ENCODE data around the gene IDI1. TPM values are rescaled to one million over a fixed set of nuclear protein-coding genes. Genes with fewer than 3 reads are reported as not detected.
A peak's percentile ranks its signal among the peaks of the same experiment; 100 is the strongest.
"Not testable (repeated sequence)": the region's sequence is repeated elsewhere in the genome, so short reads cannot be mapped to it uniquely, and the experiment has no call there.

The IDI1 gene
- total and polyA plus RNA-seq, 3 donors from 2014 or later: 36.9 to 52.1 (median 43.7) TPM

DNA sequence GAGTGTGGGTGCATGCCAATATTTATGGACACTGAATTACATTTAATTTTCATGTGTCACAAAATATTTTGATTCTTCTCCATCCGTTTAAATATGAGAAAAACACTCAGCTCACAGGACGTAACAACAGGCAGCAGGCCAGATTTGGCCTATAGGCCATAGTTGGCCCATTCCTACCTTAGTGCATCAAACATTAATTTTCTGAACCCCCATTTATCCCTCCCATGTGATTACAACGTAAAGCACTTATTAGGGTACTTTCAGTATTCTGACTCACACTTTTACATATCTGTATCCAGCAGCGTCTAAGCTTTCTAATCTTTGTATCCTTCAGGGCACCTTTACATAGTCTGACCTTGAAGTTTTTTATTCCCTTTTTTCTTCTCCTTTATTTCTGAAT is 4.0 kb downstream of the IDI1 start:
- TF ChIP-seq, protein P1, sequence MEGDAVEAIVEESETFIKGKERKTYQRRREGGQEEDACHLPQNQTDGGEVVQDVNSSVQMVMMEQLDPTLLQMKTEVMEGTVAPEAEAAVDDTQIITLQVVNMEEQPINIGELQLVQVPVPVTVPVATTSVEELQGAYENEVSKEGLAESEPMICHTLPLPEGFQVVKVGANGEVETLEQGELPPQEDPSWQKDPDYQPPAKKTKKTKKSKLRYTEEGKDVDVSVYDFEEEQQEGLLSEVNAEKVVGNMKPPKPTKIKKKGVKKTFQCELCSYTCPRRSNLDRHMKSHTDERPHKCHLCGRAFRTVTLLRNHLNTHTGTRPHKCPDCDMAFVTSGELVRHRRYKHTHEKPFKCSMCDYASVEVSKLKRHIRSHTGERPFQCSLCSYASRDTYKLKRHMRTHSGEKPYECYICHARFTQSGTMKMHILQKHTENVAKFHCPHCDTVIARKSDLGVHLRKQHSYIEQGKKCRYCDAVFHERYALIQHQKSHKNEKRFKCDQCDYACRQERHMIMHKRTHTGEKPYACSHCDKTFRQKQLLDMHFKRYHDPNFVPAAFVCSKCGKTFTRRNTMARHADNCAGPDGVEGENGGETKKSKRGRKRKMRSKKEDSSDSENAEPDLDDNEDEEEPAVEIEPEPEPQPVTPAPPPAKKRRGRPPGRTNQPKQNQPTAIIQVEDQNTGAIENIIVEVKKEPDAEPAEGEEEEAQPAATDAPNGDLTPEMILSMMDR (IDR thresholded peaks at IDR 0.05): no peak
- no peak for TF ChIP-seq POLR2A (IDR thresholded peaks at IDR 0.05)
- Histone ChIP-seq H3K4me3 (no peak overlapping the region), H3K27me3 (no peaks in the 10 kb centered on the region), H3K4me1 (peaks cover 7% of the 10 kb centered on the region), H3K9me3 (no peaks in the 10 kb centered on the region), H3K36me3 (ENCODE audit: low read depth, missing control alignments) (no peaks in the 10 kb centered on the region), H3K27ac (peak overlapping the region; percentile 6 to 79)
- DNase-seq: no peak
- 56 to 68% methylated on average over 4 of the region's 4 CpGs for WGBS, 2 donors
- intact Hi-C loops (cut with DNase I; ENCODE audit: low total_unique reads): no loop called here

DNA sequence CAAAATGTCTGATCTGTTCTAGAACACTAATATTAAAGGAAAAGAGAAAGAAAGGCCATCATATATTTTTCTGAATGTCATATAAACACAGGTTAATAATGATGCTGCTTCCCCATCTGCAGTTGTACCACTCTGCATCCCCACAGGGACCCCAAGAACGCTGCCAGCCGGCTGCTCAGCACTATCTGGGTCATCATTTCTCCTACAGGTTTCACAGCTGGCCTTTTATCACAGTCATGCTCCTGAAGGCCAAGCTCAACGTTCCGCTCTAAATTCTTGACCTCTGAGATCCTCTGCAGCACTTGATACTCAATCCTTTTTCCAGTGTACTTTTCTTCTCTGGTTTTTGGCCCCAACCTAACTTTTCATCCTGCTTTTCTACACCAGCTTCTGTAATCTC is 4.8 kb downstream of the IDI1 start:
- no peak for DNase-seq
- H3K27ac ChIP-seq: peak overlapping the region in 1 of 2 donors; percentile 79
- 32 to 55% methylated on average over 4 of the region's 4 CpGs for WGBS, 2 donors

DNA sequence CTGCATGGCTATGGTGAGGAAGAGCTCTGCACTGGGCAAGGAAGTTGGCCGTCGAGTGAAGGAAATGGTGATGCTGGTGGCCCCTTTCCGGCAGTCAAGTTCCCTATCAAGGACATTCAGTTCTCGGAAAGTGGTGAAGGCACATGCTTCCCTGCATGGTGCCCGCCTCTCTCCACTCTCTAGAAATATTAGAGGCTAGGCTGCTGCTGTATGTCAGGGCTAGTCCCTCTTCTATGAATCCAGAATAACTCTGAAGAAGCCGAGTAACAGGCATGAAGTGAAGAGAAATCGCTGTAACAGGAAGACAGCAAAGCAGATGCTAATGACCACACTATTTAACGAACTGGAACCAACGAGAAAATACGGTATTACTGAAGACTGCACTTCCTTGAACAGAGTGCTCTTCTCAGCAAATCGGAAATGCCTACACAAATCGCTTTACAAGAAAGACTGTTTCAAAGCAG is 5.4 kb downstream of the IDI1 start:
- Histone ChIP-seq H3K27me3 (no peaks in the 10 kb centered on the region), H3K4me3 (no peak overlapping the region), H3K36me3 (ENCODE audit: low read depth, missing control alignments) (no peaks in the 10 kb centered on the region), H3K4me1 (peaks cover 6% of the 10 kb centered on the region), H3K9me3 (no peaks in the 10 kb centered on the region), H3K27ac (peak overlapping the region in 1 of 2 donors; percentile 79)
- intact Hi-C loops (cut with DNase I; ENCODE audit: low total_unique reads): no loop called here
- 57 to 59% methylated on average over 12 of the region's 12 CpGs for WGBS, 2 donors
- DNase-seq: no peak
- no peak for TF ChIP-seq POLR2A (IDR thresholded peaks at IDR 0.05)
- TF ChIP-seq, protein P1 (IDR thresholded peaks at IDR 0.05): no peak

More for the DNA sequence above, 4.8 kb downstream of the IDI1 start:
- Histone ChIP-seq H3K36me3 (ENCODE audit: low read depth, missing control alignments) (no peaks in the 10 kb centered on the region), H3K9me3 (no peaks in the 10 kb centered on the region), H3K27me3 (no peaks in the 10 kb centered on the region), H3K4me3 (no peak overlapping the region), H3K4me1 (peaks cover 6% of the 10 kb centered on the region)
- TF ChIP-seq POLR2A (IDR thresholded peaks at IDR 0.05): no peak
- TF ChIP-seq, protein P1 (IDR thresholded peaks at IDR 0.05): no peak
- intact Hi-C loops (cut with DNase I; ENCODE audit: low total_unique reads): no loop called here

DNA sequence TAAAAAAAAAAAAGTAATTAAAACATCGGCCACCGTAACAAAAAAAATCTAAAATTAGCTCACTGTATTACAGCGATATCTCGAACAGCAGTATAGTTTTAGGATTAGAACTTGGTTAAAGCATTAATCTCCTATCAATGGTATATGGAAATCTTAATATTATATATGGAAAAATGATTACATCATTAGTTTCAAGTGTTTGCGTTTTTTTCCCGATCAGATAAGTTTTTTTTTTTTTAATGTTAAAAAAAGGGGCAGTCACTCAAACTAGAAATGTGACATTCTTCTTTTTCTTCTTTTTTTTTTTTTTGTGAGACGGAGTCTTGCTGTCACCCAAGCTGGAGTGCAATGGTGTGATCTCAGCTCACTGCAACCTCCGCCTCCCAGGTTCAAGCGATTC is 7.4 kb downstream of the IDI1 start:
- Histone ChIP-seq H3K4me1 (no peaks in the 10 kb centered on the region), H3K36me3 (ENCODE audit: low read depth, missing control alignments) (no peaks in the 10 kb centered on the region), H3K9me3 (no peaks in the 10 kb centered on the region), H3K4me3 (no peak overlapping the region), H3K27ac (no peak overlapping the region), H3K27me3 (no peaks in the 10 kb centered on the region)
- TF ChIP-seq, protein P1 (IDR thresholded peaks at IDR 0.05): no peak
- no peak for TF ChIP-seq POLR2A (IDR thresholded peaks at IDR 0.05)
- WGBS, 2 donors: 90% methylated on average over 9 of the region's 9 CpGs
- no peak for DNase-seq
- intact Hi-C loops (cut with DNase I; ENCODE audit: low total_unique reads): no loop called here

DNA sequence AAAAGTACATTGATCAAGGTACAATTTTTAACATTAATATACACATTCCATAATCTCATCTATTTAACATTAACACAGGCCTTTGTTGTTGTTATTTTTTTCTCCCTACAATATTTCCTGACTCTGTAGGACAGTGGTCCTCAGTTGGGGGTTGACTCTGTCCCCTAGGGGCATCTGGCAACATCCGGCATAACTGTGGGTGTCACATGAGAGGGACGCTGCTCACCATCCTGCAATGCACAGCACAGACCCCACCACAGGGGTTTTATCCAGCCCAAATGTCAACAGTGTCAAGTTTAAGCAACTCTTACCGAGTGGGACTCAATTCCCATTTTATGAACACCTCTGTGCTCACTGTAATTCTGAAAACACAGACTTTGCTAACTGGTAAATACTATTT is 8.8 kb downstream of the IDI1 start:
- intact Hi-C loops (cut with DNase I; ENCODE audit: low total_unique reads): no loop called here
- H3K36me3 ChIP-seq (ENCODE audit: low read depth, missing control alignments): no peaks in the 10 kb centered on the region
- H3K4me1 ChIP-seq: peaks cover 5% of the 10 kb centered on the region
- no peak overlapping the region for H3K27ac ChIP-seq
- no peaks in the 10 kb centered on the region for H3K27me3 ChIP-seq
- TF ChIP-seq, protein P1 (IDR thresholded peaks at IDR 0.05): no peak
- TF ChIP-seq POLR2A (IDR thresholded peaks at IDR 0.05): no peak
- no peaks in the 10 kb centered on the region for H3K9me3 ChIP-seq
- no peak for DNase-seq
- WGBS, 2 donors: 80 to 82% methylated on average over 3 of the region's 3 CpGs
- no peak overlapping the region for H3K4me3 ChIP-seq

DNA sequence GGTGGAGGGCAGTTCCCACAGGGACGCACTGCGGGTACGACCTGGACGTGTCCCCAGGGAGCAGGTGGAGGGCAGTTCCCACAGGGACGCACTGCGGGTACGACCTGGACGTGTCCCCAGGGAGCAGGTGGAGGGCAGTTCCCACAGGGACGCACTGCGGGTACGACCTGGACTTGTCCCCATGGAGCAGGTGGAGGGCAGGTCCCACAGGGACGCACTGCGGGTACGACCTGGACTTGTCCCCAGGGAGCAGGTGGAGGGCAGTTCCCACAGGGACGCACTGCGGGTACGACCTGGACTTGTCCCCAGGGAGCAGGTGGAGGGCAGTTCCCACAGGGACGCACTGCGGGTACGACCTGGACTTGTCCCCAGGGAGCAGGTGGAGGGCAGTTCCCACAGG is 10.2 kb downstream of the IDI1 start:
- H3K4me1 ChIP-seq: peaks cover 12% of the 10 kb centered on the region
- H3K27ac ChIP-seq; H3K36me3 ChIP-seq (ENCODE audit: low read depth, missing control alignments); H3K9me3 ChIP-seq; H3K4me3 ChIP-seq; DNase-seq; H3K27me3 ChIP-seq; intact Hi-C loops (cut with DNase I; ENCODE audit: low total_unique reads): not testable (repeated sequence)
- 85% methylated on average over 10 of the region's 20 CpGs; no CpG with 5 or more reads in 1 of the 2 donors for WGBS, 2 donors
